ENCODE measurements around the gene ITGB7.

ITGB7 gene

GRCh38 chr12:53145383-53146260 lies 61.4 kb downstream of the ITGB7 start:
- no peak for TF ChIP-seq CTCF (IDR thresholded peaks at IDR 0.05; ENCODE audit: low read depth, low read length, missing control alignments)
- no peak for DNase-seq (ENCODE audit: extremely low read depth, low read depth)
- H3K4me3 ChIP-seq (replicated peaks; ENCODE audit: low read depth, low read length): no peak overlapping the region

GRCh38 chr12:53143355-53143754 lies 63.7 kb downstream of the ITGB7 start:
- no peak overlapping the region for H3K4me3 ChIP-seq (replicated peaks; ENCODE audit: low read depth, low read length)
- no peak for DNase-seq (ENCODE audit: extremely low read depth, low read depth)
- no peak for TF ChIP-seq CTCF (IDR thresholded peaks at IDR 0.05; ENCODE audit: low read depth, low read length, missing control alignments)

Measured in HFF-Myc (cell line).